ENCODE data around the gene WBP2. TPM values are rescaled to one million over a fixed set of nuclear protein-coding genes. Genes with fewer than 3 reads are reported as not detected.
A peak's percentile ranks its signal among the peaks of the same experiment; 100 is the strongest.

Gene WBP2
- total RNA-seq, 6 experiments from 2014 or later = 51.4 to 65.5 (median 59.3) TPM

DNA sequence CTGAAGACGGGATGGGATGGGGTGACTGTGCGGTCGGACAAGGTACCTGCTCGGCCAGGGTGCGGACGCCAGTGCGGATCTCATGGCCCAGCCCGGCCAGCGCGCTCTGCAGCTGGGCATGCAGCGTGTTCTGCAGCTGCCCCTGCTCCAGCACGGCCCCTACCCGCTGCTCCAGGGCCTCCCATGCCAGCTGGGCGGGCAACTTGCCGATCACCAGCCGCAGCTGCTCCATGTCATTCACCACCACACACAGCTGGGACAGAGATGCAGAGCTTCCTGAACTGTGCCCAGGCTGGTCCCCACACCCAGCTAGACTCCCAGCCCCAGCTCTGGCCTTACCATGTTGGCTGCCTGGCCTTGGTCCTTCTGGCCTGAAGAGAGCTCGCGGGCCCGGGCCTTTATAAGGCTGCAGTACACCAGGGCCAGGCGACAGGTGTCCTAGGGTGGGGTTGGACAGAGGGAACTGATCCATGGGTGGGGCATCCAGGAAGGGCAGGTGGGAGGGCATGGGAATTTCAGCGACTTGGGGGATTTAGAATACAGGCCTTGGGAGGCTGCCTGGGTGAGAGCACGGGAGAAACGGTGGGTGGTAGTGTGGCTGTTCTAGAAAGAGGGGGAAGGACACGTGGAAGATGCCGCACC, 20.7 kb downstream of the WBP2 start:
- Mint-ChIP-seq H3K36me3 (ENCODE audit: low read depth) (no peaks in the 10 kb centered on the region), H3K27ac (no peak overlapping the region), H3K27me3 (ENCODE audit: insufficient read depth) (peaks cover 2% of the 10 kb centered on the region), H3K4me3 (no peak overlapping the region), H3K4me1 (ENCODE audit: low read depth) (peaks cover 8% of the 10 kb centered on the region), H3K9me3 (no peaks in the 10 kb centered on the region)
- DNase-seq = no peak
- TF ChIP-seq CTCF (IDR thresholded peaks at IDR 0.05) = no peak

GRCh38 chr17:75832652-75833400, 22.3 kb downstream of the WBP2 start:
- no peak for TF ChIP-seq CTCF (IDR thresholded peaks at IDR 0.05)
- H3K4me3 Mint-ChIP-seq = no peak overlapping the region
- H3K27ac Mint-ChIP-seq = peak overlapping the region; percentile 56; the same call in 1 of the 2 replicates
- H3K36me3 Mint-ChIP-seq (ENCODE audit: low read depth) = no peaks in the 10 kb centered on the region
- peaks cover 8% of the 10 kb centered on the region for H3K4me1 Mint-ChIP-seq (ENCODE audit: low read depth)
- no peak for DNase-seq
- no peaks in the 10 kb centered on the region for H3K9me3 Mint-ChIP-seq
- no peaks in the 10 kb centered on the region; the same call in 1 of the 2 replicates for H3K27me3 Mint-ChIP-seq (ENCODE audit: insufficient read depth)

DNA sequence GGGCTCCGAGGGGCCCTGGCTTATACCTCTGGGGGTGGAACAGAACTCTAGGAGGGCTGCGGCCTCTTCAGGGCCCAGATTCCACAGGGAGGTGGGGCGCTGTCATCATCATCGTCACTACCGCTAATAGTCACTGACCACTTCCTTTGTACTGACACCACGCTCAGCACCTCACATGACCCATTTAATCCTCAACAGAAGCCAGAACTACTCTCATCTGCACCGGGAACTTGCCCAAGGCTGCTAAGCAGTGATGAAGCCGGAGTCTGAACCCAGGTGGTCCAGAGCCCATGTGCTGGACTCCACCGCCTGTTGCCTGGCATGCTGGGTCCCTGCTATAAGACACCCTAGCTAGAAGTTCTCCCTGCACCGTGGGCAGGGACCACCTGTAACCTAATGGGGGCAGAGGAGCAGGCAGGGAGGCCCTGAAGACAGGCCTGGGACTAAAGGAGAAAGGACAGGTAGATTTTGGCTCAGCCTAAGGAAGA, 22.9 kb downstream of the WBP2 start:
- peak; percentile 68 for DNase-seq
- peak overlapping the region; percentile 56 for H3K27ac Mint-ChIP-seq
- TF ChIP-seq CTCF (IDR thresholded peaks at IDR 0.05) = no peak
- H3K4me1 Mint-ChIP-seq (ENCODE audit: low read depth) = peaks cover 8% of the 10 kb centered on the region
- H3K4me3 Mint-ChIP-seq = no peak overlapping the region
- H3K36me3 Mint-ChIP-seq (ENCODE audit: low read depth) = no peaks in the 10 kb centered on the region
- H3K9me3 Mint-ChIP-seq = no peaks in the 10 kb centered on the region
- H3K27me3 Mint-ChIP-seq (ENCODE audit: insufficient read depth) = no peaks in the 10 kb centered on the region; the same call in 1 of the 2 replicates

GRCh38 chr17:75831032-75831571, 24.0 kb downstream of the WBP2 start:
- no peak for DNase-seq
- TF ChIP-seq CTCF (IDR thresholded peaks at IDR 0.05) = no peak
- Mint-ChIP-seq H3K27me3 (ENCODE audit: insufficient read depth) (no peaks in the 10 kb centered on the region), H3K4me1 (ENCODE audit: low read depth) (peaks cover 8% of the 10 kb centered on the region), H3K27ac (no peak overlapping the region), H3K9me3 (no peaks in the 10 kb centered on the region), H3K36me3 (ENCODE audit: low read depth) (no peaks in the 10 kb centered on the region), H3K4me3 (no peak overlapping the region)

DNA sequence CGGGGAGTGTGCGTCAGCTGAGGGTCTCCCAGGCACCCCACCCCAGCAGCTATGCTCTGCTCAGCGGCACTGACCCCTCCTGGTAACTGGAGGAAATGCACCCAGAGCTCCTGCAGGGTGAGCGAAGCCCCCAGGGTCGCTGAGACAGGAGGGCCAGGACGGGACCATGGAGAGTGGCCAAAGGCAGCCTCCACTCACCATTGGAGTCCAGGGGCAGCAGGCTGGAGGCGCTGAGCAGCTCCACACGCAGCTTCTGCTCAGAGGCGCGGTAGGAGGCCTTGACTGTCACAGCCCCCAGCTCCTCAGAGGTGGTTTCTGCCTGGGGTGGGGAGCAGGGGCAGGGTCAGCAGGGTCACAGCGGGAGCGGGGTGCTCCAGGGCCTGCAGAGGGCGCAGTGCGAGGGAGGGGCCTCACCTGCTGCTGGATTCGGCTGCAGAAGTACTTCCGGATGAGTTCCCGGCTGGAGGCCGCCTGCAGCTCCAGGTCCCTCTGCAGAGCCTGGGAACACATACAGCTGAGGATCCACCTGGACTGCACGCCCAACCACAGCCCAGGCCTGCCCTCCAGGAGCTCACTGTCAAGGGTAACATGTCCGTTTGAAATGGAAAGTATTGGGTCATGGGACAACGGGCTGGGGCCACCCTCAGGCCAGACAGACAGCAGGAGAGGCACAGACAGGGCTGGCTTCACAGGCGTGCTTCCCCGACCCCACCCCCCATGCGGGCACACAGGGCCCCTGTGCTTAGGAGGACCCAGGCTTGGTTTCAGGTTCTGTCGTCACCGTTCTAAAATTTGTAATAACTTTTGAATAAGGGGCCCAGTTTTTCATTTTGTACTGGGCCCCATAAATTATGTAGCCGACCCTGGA, 24.7 kb downstream of the WBP2 start:
- Mint-ChIP-seq H3K36me3 (ENCODE audit: low read depth) (no peaks in the 10 kb centered on the region), H3K4me1 (ENCODE audit: low read depth) (peaks cover 8% of the 10 kb centered on the region), H3K27ac (no peak overlapping the region), H3K4me3 (no peak overlapping the region), H3K27me3 (ENCODE audit: insufficient read depth) (no peaks in the 10 kb centered on the region), H3K9me3 (no peaks in the 10 kb centered on the region)
- DNase-seq = no peak
- peak; percentile 76 for TF ChIP-seq CTCF (IDR thresholded peaks at IDR 0.05)
